IMR-90 (cell line): ENCODE measurements around the gene GALM.

Source experiments
- CEBPB ChIP-seq: IDR thresholded peaks from 2 replicates; pipeline ENCODE4 v1.6.1; 2012; ENCODE audit warnings: low read depth, low read length, improper control_type of control experiment
- CHD1 ChIP-seq: IDR thresholded peaks from 2 replicates; pipeline ENCODE4 v1.6.1; 2012; ENCODE audit warnings: low read depth, low read length, improper control_type of control experiment
- CTCF ChIP-seq: conservative IDR thresholded peaks from 2 replicates; pipeline ENCODE4 v1.5.1; 2012; ENCODE audit warnings: mild to moderate bottlenecking, low read depth, low read length, improper control_type of control experiment
- FOS ChIP-seq: fragments of 150-350 bp; IDR thresholded peaks from 2 replicates; pipeline ENCODE4 v1.6.1; 2016; ENCODE audit warnings: low read depth, low read length
- MAFK ChIP-seq: IDR thresholded peaks from 2 replicates; pipeline ENCODE4 v1.6.1; 2012; ENCODE audit warnings: low read depth, low read length, improper control_type of control experiment
- POLR2A ChIP-seq: IDR thresholded peaks from 2 replicates; pipeline ENCODE4 v1.6.1; 2012; ENCODE audit warnings: mild to moderate bottlenecking, low read depth, low read length
- RAD21 ChIP-seq: IDR thresholded peaks from 2 replicates; pipeline ENCODE4 v1.6.1; 2012; ENCODE audit warnings: low read length, improper control_type of control experiment
- SMC3 ChIP-seq: fragments of 150-350 bp; IDR thresholded peaks from 2 replicates; pipeline ENCODE4 v1.6.1; 2016; ENCODE audit warnings: low read depth, mild to moderate bottlenecking, antibody characterized with exemption, low read length, moderate library complexity
- USF2 ChIP-seq: fragments of 150-350 bp; IDR thresholded peaks from 2 replicates; pipeline ENCODE4 v1.6.1; 2017; ENCODE audit warnings: mild to moderate bottlenecking, antibody characterized with exemption, low read length, low read depth
- TF ChIP-seq, protein P1 (sequence below): fragments of 150-350 bp; IDR thresholded peaks from 2 replicates; pipeline ENCODE4 v1.6.1; 2016; ENCODE audit warnings: low read depth, mild to moderate bottlenecking, low read length, moderate library complexity, borderline replicate concordance

GRCh38 chr2:38708900-38709566 is 43.1 kb downstream of the GALM start:
- TF ChIP-seq CTCF (no peak), POLR2A (no peak), USF2 (no peak), CEBPB (no peak), RAD21 (no peak), MAFK (no peak), SMC3 (no peak), FOS (no peak), CHD1 (no peak)
- TF ChIP-seq, protein P1, sequence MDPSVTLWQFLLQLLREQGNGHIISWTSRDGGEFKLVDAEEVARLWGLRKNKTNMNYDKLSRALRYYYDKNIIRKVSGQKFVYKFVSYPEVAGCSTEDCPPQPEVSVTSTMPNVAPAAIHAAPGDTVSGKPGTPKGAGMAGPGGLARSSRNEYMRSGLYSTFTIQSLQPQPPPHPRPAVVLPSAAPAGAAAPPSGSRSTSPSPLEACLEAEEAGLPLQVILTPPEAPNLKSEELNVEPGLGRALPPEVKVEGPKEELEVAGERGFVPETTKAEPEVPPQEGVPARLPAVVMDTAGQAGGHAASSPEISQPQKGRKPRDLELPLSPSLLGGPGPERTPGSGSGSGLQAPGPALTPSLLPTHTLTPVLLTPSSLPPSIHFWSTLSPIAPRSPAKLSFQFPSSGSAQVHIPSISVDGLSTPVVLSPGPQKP: no peak
